Activated B cell treated with CpG ODN at 0.5 μM for 24 hours (primary cell): Measurements from ENCODE around the gene SPARCL1. TPM values are rescaled to one million over a fixed set of nuclear protein-coding genes. Genes with fewer than 3 reads are reported as not detected.

ENCODE experiments used
- ATAC-seq: fragments of 200-7000 bp; cut with Tn5 transposase; one replicate; pipeline ENCODE4 v1.10.0; 2021; ENCODE audit warnings: low read depth, mild to moderate bottlenecking, moderate library complexity
- CTCF ChIA-PET: fragments of 350-600 bp; sonication (Branson Sonifier 250); formaldehyde crosslinking; loops from one replicate; lab custom pipeline; 2021; ENCODE audit warnings: antibody characterized with exemption; lab: Charles Lee
- POLR2A ChIA-PET: fragments of 350-600 bp; sonication (Branson Sonifier 250); formaldehyde crosslinking; loops from one replicate; lab custom pipeline; 2021; ENCODE audit warnings: antibody characterized with exemption; lab: Charles Lee
- DNase-seq: peaks from one replicate; pipeline ENCODE4 v3.0.0; 2022
- H3K27ac Mint-ChIP-seq: one replicate; pipeline ENCODE4 v1.8.0; 2020; ENCODE audit warnings: mixed read lengths
- H3K27me3 Mint-ChIP-seq: one replicate; pipeline ENCODE4 v1.8.0; 2021; ENCODE audit warnings: mixed read lengths
- H3K36me3 Mint-ChIP-seq: one replicate; pipeline ENCODE4 v1.8.0; 2021; ENCODE audit warnings: low read depth, mixed read lengths
- H3K4me1 Mint-ChIP-seq: one replicate; pipeline ENCODE4 v1.8.0; 2021; ENCODE audit warnings: mixed read lengths
- H3K4me3 Mint-ChIP-seq: one replicate; pipeline ENCODE4 v1.8.0; 2020; ENCODE audit warnings: mild to moderate bottlenecking, mixed read lengths
- H3K9me3 Mint-ChIP-seq: one replicate; pipeline ENCODE4 v1.8.0; 2020; ENCODE audit warnings: mixed read lengths
- intact Hi-C: fragments of 100-400 bp; cut with micrococcal nuclease; formaldehyde crosslinking; loops from one replicate; pipeline ENCODE4 v1.15.1; 2024
- total RNA-seq: library from RNA; stranded (reverse); gene quantifications from 2 replicates; pipeline ENCODE4 v1.2.3, GENCODE V29; 2022
- TF ChIP-seq, protein P1 (sequence below): fragments of 200-600 bp; IDR thresholded peaks from one replicate; pipeline ENCODE4 v1.8.0; 2022; ENCODE audit warnings: antibody characterized with exemption, mild to moderate bottlenecking

SPARCL1 gene
- total RNA-seq, 1 donor from 2014 or later, result not detected

DNA sequence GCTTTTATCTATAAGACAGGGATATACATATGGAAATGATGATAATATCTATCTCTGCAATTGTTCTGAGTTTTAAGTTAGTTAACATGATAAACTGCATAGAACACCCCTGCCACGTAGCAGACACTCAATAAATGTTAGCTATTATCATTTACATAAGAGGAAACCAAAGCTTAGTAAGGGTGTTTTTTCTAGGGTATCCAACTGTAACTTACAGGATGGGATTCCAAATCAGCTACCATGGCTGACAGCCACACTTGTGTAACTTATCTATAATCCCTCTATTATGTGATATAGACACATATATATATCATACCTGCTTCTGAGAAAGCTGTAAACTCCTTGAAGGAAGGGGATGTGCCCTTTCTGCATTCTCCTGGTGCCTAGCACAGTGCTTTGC, 1.1 kb upstream of the SPARCL1 start:
- peaks cover 3% of the 10 kb centered on the region for H3K9me3 Mint-ChIP-seq
- ChIA-PET POLR2A (no interaction called here), CTCF (no interaction called here)
- H3K4me3 Mint-ChIP-seq, result no peak overlapping the region
- intact Hi-C loops, result no loop called here
- H3K4me1 Mint-ChIP-seq, result no peaks in the 10 kb centered on the region
- TF ChIP-seq, protein P1, sequence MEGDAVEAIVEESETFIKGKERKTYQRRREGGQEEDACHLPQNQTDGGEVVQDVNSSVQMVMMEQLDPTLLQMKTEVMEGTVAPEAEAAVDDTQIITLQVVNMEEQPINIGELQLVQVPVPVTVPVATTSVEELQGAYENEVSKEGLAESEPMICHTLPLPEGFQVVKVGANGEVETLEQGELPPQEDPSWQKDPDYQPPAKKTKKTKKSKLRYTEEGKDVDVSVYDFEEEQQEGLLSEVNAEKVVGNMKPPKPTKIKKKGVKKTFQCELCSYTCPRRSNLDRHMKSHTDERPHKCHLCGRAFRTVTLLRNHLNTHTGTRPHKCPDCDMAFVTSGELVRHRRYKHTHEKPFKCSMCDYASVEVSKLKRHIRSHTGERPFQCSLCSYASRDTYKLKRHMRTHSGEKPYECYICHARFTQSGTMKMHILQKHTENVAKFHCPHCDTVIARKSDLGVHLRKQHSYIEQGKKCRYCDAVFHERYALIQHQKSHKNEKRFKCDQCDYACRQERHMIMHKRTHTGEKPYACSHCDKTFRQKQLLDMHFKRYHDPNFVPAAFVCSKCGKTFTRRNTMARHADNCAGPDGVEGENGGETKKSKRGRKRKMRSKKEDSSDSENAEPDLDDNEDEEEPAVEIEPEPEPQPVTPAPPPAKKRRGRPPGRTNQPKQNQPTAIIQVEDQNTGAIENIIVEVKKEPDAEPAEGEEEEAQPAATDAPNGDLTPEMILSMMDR, result no peak
- H3K36me3 Mint-ChIP-seq, result no peaks in the 10 kb centered on the region
- no peaks in the 10 kb centered on the region for H3K27me3 Mint-ChIP-seq
- no peak for ATAC-seq
- no peak for DNase-seq
- H3K27ac Mint-ChIP-seq, result no peak overlapping the region

DNA sequence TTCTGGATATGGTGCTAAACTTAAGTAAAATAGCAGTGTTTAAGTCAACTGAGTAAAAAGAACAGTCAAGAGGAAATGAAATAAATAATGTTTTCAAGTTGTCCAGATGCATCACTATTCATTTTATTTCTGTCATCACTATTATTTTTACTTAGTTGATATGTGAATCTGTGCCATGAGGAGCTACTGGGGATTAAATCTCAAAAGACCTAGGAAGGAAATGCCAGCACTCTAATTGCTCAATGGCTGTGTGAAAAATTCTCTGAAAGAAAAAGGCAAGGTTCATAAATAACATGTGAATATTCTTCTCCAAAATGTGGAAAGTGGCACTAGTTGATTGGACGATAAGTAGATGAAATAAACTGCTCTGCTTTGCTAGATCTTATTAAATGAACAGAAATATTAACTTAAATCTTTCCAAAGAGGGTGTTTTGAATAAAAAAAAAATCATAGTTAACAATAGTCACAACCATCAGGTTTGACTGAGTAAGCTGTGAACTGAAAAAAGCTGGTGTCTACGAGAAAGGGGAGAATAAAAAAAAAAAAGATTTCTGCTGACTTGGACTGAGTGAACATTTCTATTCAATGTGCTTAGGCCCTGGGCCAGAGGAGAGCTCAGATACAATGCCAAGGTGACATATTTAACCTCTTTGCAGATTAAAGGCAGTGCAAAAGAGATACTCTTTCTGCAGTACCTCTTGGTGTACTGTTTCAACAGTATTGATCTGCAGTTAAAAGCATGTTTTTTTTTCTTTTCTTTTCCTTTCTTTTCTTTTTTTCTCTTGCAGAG, 1.6 kb downstream of the SPARCL1 start:
- H3K27ac Mint-ChIP-seq, result no peak overlapping the region
- POLR2A ChIA-PET, result no interaction called here
- no peak overlapping the region for H3K4me3 Mint-ChIP-seq
- TF ChIP-seq, protein P1, result no peak
- CTCF ChIA-PET, result no interaction called here
- intact Hi-C loops, result no loop called here
- DNase-seq (no peak), ATAC-seq (no peak)
- peaks cover 15% of the 10 kb centered on the region for H3K9me3 Mint-ChIP-seq
- no peaks in the 10 kb centered on the region for H3K27me3 Mint-ChIP-seq
- no peaks in the 10 kb centered on the region for H3K4me1 Mint-ChIP-seq
- no peaks in the 10 kb centered on the region for H3K36me3 Mint-ChIP-seq

DNA sequence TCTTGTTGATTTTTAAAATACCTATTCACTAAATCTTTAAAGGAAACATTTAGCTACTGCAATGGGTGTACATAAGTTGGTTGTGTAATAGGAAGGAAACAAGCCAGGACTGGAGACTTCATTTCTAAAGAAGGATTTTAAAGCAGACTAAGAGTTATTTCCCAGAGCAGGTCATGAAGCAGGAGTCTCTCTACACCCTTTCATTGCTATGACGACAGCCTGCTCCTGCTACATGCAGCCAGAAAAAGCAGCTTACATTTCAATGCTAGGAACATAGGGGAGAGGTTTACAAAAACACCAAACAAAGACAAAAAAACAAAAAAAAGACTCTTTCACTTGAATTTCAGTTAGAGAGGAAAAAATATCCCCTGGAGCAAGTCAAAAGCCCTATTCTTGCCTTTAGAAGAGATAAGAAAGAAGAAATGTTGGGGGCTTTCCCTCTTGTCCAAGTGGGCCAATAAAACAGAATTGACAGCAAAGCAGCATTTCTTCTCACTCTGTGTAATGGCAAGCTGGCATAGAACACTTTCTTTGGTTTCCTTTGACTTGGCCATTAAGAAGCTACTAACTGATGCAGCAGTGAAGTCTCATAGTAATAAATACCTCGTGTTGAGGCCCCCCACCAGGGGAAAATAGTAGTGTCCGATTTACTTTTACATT, 3.4 kb downstream of the SPARCL1 start:
- POLR2A ChIA-PET, result no interaction called here
- CTCF ChIA-PET, result no interaction called here
- Mint-ChIP-seq H3K27me3 (no peaks in the 10 kb centered on the region), H3K27ac (no peak overlapping the region), H3K9me3 (peaks cover 15% of the 10 kb centered on the region), H3K4me1 (peaks cover 4% of the 10 kb centered on the region), H3K4me3 (no peak overlapping the region), H3K36me3 (no peaks in the 10 kb centered on the region)
- no peak for DNase-seq
- intact Hi-C loops, result no loop called here
- ATAC-seq, result no peak
- TF ChIP-seq, protein P1, result no peak

DNA sequence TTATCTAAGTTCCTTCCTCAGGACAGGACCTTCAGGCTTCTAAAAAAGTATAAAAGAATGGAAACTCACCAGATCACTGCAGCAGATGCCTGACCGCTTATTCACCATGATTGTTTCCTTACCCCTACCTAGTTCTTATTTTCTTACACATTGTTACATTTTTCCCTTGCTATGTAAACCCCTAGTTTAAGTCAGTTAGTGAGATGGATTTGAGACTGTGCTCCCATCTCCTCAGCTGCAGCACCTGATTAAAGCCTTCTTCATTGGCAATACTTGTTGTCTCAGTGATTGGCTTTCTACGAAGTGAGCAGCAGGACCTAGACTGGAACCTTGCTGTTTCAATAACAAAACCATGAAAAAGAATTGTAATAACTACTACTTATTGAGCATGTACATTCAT, 4.7 kb downstream of the SPARCL1 start:
- Mint-ChIP-seq H3K27me3 (no peaks in the 10 kb centered on the region), H3K36me3 (no peaks in the 10 kb centered on the region), H3K9me3 (peaks cover 15% of the 10 kb centered on the region), H3K27ac (no peak overlapping the region), H3K4me3 (no peak overlapping the region), H3K4me1 (peaks cover 4% of the 10 kb centered on the region)
- ATAC-seq (no peak), DNase-seq (no peak)
- TF ChIP-seq, protein P1, result no peak
- intact Hi-C loops, result no loop called here
- ChIA-PET CTCF (no interaction called here), POLR2A (no interaction called here)

DNA sequence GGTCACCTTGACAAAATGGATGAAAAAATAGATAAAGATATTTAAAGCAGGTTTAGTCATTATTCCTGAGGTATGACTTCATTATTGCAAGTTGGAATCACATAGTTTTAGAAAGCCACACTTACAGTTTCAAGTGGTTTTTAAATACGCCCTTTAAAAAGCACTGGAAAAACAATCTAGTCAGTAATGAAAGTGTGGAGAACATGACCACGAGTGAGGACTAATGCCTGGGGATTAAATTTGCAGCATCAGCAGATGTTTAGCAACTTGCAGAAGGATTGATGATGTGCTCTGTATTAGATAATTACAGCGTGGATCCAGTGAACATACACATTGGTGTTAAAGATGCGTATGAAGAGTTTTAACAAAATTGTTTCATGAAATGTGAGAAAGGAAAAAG, 5.9 kb downstream of the SPARCL1 start:
- Mint-ChIP-seq H3K4me3 (no peak overlapping the region), H3K4me1 (peaks cover 4% of the 10 kb centered on the region), H3K27ac (no peak overlapping the region), H3K36me3 (no peaks in the 10 kb centered on the region), H3K27me3 (no peaks in the 10 kb centered on the region), H3K9me3 (peaks cover 15% of the 10 kb centered on the region)
- ChIA-PET CTCF (no interaction called here), POLR2A (no interaction called here)
- TF ChIP-seq, protein P1, result no peak
- ATAC-seq, result no peak
- intact Hi-C loops, result no loop called here
- no peak for DNase-seq
